Measurements from ENCODE around the gene CNKSR3.

GRCh38 chr6:154536255-154536654 lies 25.8 kb upstream of the CNKSR3 start:
- no peak for TF ChIP-seq POLR2AphosphoS5 (IDR thresholded peaks at IDR 0.05; ENCODE audit: borderline replicate concordance, low read depth, low read length)
- no peak for TF ChIP-seq EZH2 (IDR thresholded peaks at IDR 0.05)
- no peak for TF ChIP-seq FOXP2 (optimal IDR thresholded peaks at IDR 0.05; ENCODE audit: control extremely low read depth, extremely low read length, insufficient read depth)
